Esophagus (tissue), 2 donors: ENCODE data around the gene BRMS1L. TPM values are rescaled to one million over a fixed set of nuclear protein-coding genes. Genes with fewer than 3 reads are reported as not detected.
"Not testable (repeated sequence)": the region's sequence is repeated elsewhere in the genome, so short reads cannot be mapped to it uniquely, and the experiment has no call there.

Experiments
- H3K27ac ChIP-seq, 2 donors: one replicate each; pipeline ENCODE4 v1.5.1; 2013; ENCODE audit warnings: low read depth in 2 of 2, mild to moderate bottlenecking in 2 of 2, inconsistent platforms in 1 of 2, low read length in 1 of 2, moderate library complexity in 1 of 2
- H3K27me3 ChIP-seq, 2 donors: one replicate each; pipeline ENCODE4 v1.6.1; 2013; ENCODE audit warnings: low read length in 2 of 2, control low read depth in 1 of 2, mild to moderate bottlenecking in 1 of 2; ENCODE audit not compliant: insufficient read depth in 2 of 2, control insufficient read depth in 1 of 2
- H3K36me3 ChIP-seq, 2 donors: one replicate each; pipeline ENCODE4 v1.6.1; 2013; ENCODE audit warnings: low read length in 1 of 2; ENCODE audit not compliant: control insufficient read depth in 2 of 2, insufficient read depth in 2 of 2
- H3K4me1 ChIP-seq, 2 donors: one replicate each; pipeline ENCODE4 v1.6.1; 2013; ENCODE audit warnings: low read length in 1 of 2; ENCODE audit not compliant: control insufficient read depth in 2 of 2, insufficient read depth in 2 of 2
- H3K4me3 ChIP-seq, 2 donors: one replicate each; pipeline ENCODE4 v1.5.1; 2013; ENCODE audit warnings: low read length in 2 of 2, mild to moderate bottlenecking in 2 of 2, low read depth in 1 of 2, moderate library complexity in 1 of 2
- H3K9me3 ChIP-seq, 2 donors: one replicate each; pipeline ENCODE4 v1.6.1; 2013; ENCODE audit warnings: mild to moderate bottlenecking in 2 of 2, low read depth in 1 of 2, low read length in 1 of 2, moderate library complexity in 1 of 2; ENCODE audit not compliant: control insufficient read depth in 2 of 2, insufficient read depth in 1 of 2
- WGBS, 2 donors: extraction: QIAGEN DNeasy Blood & Tissue Kit; methylation state at CpG; one replicate each; pipeline ENCODE4 v1.1.7; 2013; 5-methylcytosine and 5-hydroxymethylcytosine counted together
- polyA plus RNA-seq, 2 donors: library from polyadenylated mRNA; stranded (reverse); fragments of 200-250 nt; gene quantifications; one replicate each; pipeline ENCODE4 v1.2.3, GENCODE V29; 2013
- donor health status: healthy with polysubstance abuse.
- donor health status: Bipolar disorder and iron deficiency.

Gene BRMS1L
- polyA plus RNA-seq, 2 donors = 2.6 to 5.7 TPM

DNA sequence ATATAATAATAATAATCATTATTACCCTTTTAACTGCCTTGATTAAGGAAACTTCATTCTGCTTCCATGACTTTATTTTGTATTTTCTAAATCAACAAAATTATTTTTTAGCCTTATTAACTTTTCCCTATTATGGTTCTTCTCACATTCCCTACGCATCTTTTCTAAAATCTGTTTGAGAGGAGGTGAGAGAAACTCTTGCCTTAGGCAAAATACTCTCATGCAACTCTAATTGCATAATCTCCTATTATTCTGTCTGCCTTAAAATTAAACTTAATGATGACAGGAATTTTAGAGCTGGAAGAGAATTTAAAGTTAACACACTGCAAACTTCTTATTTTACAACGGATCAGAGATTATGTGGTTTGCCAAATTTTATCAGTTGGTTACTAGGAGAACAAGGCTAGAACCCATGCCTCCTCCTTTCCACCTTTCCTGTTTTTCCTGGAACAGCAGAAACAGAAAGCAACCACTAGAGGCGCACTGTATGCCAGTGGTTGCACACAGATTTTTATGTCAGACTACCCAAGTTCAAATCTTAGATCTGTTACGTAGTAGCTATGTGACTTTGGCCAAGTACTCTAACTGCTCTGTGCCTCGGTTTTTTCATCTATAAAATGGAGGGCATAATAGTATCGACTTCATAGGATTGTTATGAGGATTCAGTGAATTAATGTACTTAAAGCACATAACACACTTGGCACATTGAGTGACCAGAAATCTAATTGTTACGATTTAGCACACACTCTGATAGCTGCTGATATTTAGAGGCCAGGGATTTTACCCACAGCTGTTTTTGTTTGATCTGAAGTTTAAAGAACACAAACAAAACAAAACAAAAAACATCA is 4.3 kb upstream of the BRMS1L start:
- no peaks in the 10 kb centered on the region for H3K27me3 ChIP-seq
- H3K4me1 ChIP-seq = peaks cover 0 to 4% of the 10 kb centered on the region in 2 donors
- H3K36me3 ChIP-seq = no peaks in the 10 kb centered on the region
- H3K9me3 ChIP-seq = no peaks in the 10 kb centered on the region
- 23 to 26% methylated on average over 7 of the region's 7 CpGs for WGBS, 2 donors
- H3K4me3 ChIP-seq = no peak overlapping the region
- H3K27ac ChIP-seq = no peak overlapping the region

GRCh38 chr14:35822501-35822900 is 3.6 kb upstream of the BRMS1L start:
- 43 to 51% methylated on average over 3 of the region's 3 CpGs for WGBS, 2 donors
- Histone ChIP-seq H3K4me1 (peaks cover 0 to 4% of the 10 kb centered on the region in 2 donors), H3K27ac (no peak overlapping the region), H3K9me3 (no peaks in the 10 kb centered on the region), H3K4me3 (no peak overlapping the region), H3K27me3 (no peaks in the 10 kb centered on the region), H3K36me3 (no peaks in the 10 kb centered on the region)

GRCh38 chr14:35824446-35825165 is 1.5 kb upstream of the BRMS1L start:
- not testable (repeated sequence) for H3K36me3 ChIP-seq, H3K27ac ChIP-seq, H3K4me3 ChIP-seq, H3K27me3 ChIP-seq, H3K4me1 ChIP-seq, H3K9me3 ChIP-seq
- WGBS, 2 donors = 77 to 81% methylated on average over 20 to 35 of the region's 55 CpGs

DNA sequence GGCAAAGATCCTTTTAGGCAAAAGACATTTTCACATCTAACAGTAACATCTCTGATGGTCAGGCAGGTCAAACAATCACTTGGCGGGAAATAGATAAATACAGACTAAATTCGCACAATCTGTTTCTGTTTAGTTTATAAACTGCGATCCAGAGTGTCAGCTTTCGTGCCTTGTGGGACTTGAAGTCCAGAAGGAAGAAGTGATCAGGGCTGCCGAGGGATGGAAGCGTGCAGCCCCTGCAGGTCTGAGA is 245 bp upstream of the BRMS1L start:
- no peaks in the 10 kb centered on the region for H3K27me3 ChIP-seq
- WGBS, 2 donors = 0 to 2% methylated on average over 6 of the region's 6 CpGs
- no peaks in the 10 kb centered on the region for H3K9me3 ChIP-seq
- H3K4me3 ChIP-seq = peak overlapping the region; percentile 22 to 69
- peaks cover 0 to 2% of the 10 kb centered on the region in 2 donors for H3K4me1 ChIP-seq
- no peaks in the 10 kb centered on the region for H3K36me3 ChIP-seq
- H3K27ac ChIP-seq = no peak overlapping the region

GRCh38 chr14:35826952-35827416 is 846 bp downstream of the BRMS1L start:
- Histone ChIP-seq H3K4me1 (peaks cover 0 to 2% of the 10 kb centered on the region in 2 donors), H3K27me3 (no peaks in the 10 kb centered on the region), H3K4me3 (peak overlapping the region; percentile 69 to 70), H3K9me3 (no peaks in the 10 kb centered on the region), H3K36me3 (no peaks in the 10 kb centered on the region), H3K27ac (peak overlapping the region; percentile 60 to 93)
- 2 to 3% methylated on average over 11 of the region's 11 CpGs for WGBS, 2 donors

- 92% methylated on average over 11 of the region's 11 CpGs for WGBS, 2 donors
- no peak overlapping the region for H3K27ac ChIP-seq
- H3K4me3 ChIP-seq = no peak overlapping the region
- H3K36me3 ChIP-seq = no peaks in the 10 kb centered on the region
- no peaks in the 10 kb centered on the region for H3K27me3 ChIP-seq
- H3K4me1 ChIP-seq = peaks cover 0 to 2% of the 10 kb centered on the region in 2 donors
- H3K9me3 ChIP-seq = no peaks in the 10 kb centered on the region
Observed at GRCh38 chr14:35827678-35828472, 1.7 kb downstream of the BRMS1L start.

DNA sequence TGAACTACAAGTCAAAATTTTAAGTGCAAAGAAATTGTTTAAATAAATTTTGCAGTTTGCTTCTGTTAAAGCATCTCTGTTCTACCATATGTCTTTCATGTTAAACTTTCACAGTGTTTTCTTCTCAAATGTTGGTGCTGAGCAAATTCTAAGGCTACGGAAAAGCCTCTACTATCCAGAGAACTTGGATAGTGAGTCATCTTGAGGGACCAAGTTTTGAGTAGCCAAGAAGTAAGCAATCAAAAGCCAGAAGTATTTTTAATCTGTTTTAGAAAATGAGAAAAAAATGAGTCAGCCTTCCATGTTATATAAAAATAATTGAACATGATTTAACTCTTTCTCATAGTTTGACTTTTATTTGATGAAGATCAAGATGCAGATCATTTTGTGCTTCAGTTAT is 3.3 kb downstream of the BRMS1L start:
- H3K36me3 ChIP-seq = no peaks in the 10 kb centered on the region
- WGBS, 2 donors = 44 to 81% methylated on average over 1 of the region's 1 CpG
- H3K27ac ChIP-seq = no peak overlapping the region
- H3K4me3 ChIP-seq = no peak overlapping the region
- H3K27me3 ChIP-seq = no peaks in the 10 kb centered on the region
- H3K9me3 ChIP-seq = no peaks in the 10 kb centered on the region
- H3K4me1 ChIP-seq = no peaks in the 10 kb centered on the region

GRCh38 chr14:35835208-35835982 is 9.3 kb downstream of the BRMS1L start:
- H3K27me3 ChIP-seq = no peaks in the 10 kb centered on the region
- H3K4me3 ChIP-seq = no peak overlapping the region
- WGBS, 2 donors = 86 to 90% methylated on average over 5 of the region's 5 CpGs
- H3K27ac ChIP-seq = no peak overlapping the region
- H3K36me3 ChIP-seq = peaks cover 0 to 2% of the 10 kb centered on the region in 2 donors
- no peaks in the 10 kb centered on the region for H3K9me3 ChIP-seq
- H3K4me1 ChIP-seq = no peaks in the 10 kb centered on the region

DNA sequence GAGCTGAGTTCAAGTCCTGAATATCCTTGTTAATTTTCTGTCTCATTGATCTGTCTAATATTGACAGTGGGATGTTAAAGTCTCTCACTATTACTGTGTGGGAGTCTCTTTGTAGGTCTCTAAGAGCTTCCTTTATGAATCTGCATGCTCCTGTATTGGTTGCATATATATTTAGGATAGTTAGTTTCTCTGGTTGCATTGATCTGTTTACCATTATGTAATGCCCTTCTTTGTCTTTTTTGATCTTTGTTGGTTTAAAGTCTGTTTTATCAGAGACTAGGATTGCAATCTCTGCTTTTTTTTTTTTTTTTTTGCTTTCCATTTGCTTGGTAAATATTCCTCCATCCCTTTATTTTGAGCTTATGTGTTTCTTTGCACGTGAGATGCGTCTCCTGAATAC is 15.6 kb downstream of the BRMS1L start:
- H3K36me3 ChIP-seq, H3K27me3 ChIP-seq: not testable (repeated sequence)
- 98 to 99% methylated on average over 2 of the region's 2 CpGs for WGBS, 2 donors

More for the DNA sequence above, 15.6 kb downstream of the BRMS1L start:
- not testable (repeated sequence) for H3K9me3 ChIP-seq, H3K4me1 ChIP-seq, H3K27ac ChIP-seq, H3K4me3 ChIP-seq
